GM19193 (cell line): ENCODE data around the gene SPATA3.

Experiments
- POLR2A ChIP-seq: IDR thresholded peaks from 4 replicates; pipeline ENCODE4 v1.6.1; 2011; ENCODE audit not compliant: insufficient read depth, insufficient read length; ENCODE audit errors: extremely low read depth

Gene SPATA3

DNA sequence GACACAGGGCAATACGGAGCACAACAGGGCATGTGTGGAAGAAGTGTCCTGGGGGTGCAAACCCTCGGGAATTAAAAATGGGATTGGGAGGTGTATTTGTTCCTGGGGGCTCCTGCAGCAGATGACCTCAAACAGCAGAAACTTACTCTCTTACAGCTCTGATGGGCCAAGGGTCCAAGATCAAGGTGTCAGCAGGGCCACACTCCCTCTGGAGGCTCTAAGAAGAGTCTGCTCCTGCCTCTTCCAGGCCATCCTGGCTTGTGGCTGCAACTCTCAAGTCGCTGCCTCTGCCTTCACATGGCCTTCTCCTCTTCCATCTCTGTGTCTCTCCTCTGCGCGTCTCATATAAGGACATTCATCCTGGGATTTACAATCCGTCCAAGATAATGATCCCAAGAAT, 12.4 kb upstream of the SPATA3 start:
- no peak for TF ChIP-seq POLR2A

DNA sequence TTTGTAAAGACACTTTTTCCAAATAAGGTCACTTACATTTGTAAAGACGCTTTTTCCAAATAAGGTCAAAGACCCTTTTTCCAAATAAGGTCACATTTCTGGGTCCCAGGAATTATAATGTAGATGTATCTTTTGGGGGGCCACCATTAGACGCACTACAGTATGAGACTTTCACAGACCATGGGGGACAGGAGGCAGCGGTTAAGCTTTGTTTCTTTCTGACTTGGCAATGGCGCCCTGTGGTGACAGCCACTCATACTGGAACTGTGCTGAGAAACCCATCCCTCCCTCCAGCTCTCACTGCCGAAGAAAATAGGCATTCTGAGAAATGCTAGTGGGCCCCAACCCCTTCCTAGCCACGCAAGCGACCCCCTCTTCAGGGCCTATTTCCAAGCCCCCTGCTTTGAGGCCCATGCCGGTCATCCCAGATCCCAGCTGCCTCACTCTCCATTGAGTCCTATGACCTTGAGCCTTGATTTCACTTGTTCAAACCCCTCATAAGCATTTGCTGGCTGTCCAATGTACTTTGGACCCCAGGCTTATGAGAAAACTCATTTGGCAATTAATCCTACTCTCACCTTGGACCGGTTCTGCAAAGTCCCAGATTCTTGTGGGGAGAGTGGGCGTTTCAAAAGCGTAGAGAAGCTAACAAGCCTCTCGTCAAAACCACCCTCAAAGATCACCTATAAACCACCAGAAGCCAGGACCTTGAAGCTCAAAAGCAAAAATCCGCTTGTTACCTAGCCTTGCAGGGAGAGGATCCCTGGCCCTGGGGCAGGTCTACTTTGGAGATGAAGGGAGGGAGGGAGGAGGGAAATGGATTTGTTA, 11.3 kb upstream of the SPATA3 start:
- TF ChIP-seq POLR2A: no peak

DNA sequence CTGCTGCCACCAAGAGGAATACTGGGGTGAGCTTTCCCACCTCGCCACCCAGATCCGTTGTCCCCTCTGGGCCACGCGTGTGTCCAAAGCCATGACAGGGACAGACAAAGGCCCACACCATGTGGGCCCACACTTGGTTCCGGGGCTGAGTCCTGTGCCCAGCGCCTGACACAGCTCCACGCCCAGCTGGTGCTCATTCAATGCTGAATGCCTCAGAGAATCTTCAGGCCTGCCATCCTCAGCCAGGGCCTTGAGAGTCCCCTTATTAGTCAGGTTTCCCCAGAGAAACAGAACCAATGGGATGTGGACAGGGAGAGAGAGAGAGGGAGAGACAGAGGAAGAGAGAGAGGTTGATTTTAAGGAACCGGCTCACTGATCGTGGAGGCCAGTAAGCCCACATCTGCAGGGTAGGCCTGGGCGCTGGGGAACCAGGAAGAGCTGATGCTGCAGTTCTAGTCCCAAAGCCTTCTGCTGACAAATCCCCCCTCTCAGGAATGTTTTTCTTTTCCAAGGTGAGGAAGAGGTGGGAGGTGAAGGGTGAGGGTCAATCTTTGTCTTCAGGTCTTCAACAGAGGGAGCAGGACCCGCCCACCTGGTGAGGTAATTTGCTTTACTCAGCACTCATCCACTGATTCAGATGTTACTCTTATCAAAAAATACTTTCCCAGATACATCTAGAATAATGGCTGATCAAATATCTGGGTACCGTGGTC, 10.2 kb upstream of the SPATA3 start:
- TF ChIP-seq POLR2A: peak; percentile 50

DNA sequence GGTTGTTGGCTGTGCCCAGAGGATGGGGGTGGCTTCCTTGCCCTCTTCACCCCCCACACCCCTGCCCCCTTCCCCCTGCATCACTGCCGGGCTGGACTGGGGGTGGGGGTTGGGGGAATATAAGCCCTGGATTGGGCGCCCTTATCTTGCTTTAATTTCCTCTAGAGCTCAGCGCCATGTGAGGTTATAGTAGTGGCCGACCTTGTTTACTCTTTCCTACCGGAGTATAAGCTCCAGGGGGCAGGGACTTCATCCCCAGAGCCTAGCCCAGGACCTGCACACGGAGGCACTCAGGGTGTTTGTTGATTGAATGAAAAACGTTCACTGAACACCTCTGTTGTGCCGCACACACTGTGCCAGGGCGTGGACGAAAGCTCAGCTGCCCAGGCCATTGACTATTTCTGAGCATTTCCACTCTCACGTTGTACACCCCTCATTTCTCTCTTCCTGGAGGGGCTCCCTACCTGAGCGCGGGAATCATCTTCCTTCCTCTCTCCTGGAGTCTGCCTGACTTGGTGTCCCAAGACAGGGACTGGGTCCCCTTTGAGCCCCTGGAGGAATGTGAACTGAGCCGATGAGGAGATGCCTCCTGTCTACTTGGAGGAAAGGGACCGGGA, 9.3 kb upstream of the SPATA3 start:
- TF ChIP-seq POLR2A: no peak

DNA sequence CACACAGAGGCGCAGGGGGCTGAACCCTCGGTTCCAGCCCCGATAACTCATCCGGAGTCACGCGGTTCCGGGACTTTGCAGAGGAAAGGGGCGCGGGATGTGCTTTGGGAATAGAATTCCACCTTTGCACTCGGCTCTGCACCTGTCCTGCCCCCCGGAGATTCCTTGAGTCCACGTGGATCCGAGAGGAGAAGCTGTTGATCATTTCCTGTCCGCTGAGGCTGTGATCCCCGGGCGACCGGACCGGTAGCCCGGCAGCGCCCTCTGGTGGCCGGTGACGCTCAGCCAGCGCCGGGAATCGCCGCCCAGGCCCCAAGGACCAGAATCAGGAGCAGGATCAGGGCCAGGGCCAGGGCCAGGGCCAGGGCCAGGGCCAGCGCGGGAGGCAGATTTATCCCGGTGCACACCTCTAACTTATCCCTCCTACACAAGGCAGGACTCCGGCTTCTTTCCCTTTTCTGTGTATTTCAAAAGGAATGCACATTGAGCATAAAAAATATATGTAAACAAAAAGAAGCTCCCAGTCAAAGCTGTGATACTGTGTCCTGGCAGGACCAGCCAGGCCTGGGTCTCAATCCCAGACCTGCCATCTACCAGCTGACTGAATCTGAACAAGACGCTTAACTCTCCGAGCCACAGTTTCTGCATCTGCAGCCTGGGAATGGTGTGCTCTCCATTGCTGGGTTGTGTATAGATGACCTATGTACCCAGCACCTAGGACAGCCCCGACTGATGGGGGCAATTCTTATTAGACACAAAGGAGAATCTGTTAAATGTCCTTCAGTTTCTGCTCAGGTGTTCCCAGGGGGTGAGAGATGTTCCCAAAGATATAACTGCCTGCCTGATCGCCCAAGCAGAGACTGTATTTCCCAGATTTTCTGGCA, 8.5 kb upstream of the SPATA3 start:
- TF ChIP-seq POLR2A: peak; percentile 43

DNA sequence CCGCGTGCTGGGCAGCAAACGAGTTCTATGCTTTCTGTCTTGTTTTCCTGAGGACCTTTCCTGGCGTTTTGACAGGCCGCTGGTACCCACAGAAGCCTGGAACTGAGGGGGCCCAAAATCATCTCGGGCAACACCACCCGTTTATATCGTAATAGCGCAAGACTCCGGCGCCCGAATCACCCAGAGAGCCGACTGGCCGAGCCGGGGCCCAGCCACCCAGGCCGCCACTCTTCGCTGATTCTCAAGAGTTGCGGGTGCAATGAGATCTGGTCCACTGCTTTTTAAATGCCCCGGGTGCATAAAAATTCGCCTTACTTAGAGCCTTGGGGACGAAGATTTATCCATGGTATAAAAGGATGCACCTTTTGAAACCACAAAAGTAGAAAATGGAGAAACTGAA, 6.2 kb upstream of the SPATA3 start:
- no peak for TF ChIP-seq POLR2A

DNA sequence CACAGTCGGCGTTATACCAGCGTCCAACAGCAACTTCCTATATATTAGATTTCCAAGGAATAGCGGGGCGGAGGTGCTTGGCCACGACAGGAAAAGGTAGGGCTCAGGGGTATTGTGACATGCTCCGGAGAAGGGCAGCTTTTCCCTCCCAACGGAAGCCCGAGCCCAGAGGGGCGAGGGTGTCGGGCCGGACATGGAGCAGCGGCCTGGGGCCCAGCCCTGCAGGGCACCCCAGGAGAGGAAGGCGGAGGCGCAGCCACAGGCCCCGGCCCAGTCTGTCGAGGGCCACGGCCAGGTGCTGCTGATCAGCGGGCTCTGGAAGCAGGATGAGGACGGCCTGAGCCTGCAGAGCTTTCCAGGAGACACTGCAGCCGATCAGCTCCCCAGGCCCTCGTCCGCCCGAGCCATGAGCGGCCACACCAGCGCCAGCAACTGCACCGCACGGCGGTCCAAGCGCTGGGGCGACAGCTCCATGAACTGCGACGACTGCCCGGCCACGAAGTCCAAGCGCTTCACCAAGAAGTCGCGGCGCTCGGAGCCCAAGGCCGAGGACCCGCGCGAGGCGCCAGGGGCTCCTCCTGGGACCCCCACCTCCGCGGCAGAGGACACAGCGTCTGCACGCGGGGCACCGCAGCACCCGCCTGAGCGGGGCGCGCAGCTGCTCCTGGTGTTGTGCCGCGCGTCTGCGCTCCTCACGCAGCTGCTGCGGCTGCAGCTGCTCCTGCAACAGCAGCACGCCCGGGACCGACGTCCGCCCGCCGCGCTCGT, 5.6 kb upstream of the SPATA3 start:
- TF ChIP-seq POLR2A: no peak

DNA sequence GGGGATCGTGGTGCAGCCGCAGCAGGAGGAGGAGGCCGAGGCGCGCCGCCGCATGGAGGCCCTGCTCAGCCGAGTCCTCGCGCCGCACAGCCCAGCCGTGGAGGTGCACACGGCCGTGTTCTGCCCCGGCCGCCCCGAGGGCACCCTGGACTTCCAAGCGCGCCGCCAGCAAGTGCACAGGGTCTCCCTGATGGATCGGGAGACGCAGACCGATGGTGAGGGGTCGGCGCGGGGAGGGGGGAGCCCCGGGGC, 5.1 kb upstream of the SPATA3 start:
- no peak for TF ChIP-seq POLR2A

DNA sequence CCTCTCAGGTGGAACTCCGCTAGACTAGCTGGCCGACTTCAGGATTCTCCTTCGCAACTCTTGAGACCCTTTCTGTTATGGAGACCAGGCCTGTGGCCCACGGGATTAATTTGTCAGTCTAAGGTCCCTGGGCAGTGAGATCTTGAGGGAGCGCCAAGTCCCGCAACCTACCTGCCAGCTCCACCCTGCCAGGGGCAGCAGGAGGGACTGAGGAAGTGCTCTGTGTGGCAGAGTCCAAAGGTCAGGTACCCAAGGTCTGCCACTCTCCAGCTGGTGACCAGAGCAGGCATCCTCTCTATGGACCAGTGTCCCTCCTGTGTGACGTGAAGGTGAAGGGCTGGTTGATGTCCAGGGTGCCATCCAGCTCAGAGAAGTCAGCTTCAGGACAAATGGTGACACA, 4.3 kb upstream of the SPATA3 start:
- no peak for TF ChIP-seq POLR2A

DNA sequence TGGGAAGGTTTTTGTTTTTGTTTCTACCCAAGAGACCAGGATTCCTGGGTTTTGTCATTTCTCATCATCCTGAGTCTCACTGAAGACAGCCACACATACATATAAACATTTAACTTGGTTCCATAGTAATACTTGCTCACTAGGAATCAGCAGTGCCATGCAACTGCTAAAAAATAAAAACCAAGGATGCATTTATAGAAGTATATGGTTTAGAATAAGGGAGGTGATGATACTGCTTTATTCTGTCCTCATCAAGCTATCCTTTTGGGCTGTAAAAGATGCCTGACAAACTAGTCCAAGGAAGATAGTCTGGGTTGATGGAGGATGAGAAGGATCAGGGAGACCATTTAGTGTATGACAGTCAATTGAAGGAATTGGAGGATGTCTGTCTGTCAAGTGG, 740 bp downstream of the SPATA3 start:
- TF ChIP-seq POLR2A: no peak

DNA sequence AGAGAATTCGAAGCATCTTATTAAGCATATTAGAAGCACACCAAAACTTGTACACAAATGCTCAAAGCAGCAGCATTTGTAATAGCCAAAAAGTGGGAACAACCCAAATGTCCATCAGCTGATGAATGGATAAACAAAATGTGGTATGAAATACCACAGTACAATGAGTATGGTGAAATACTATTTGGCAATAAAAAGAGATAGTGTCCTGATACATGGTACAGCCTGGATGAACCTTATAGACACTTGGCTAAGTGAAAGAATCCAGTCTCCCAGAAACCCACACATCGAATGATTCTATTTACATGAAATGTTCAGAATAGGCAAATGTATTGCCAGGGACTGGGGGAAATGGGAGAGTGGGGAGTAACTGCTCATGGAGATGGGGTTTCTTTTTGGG, 3.0 kb downstream of the SPATA3 start:
- no peak for TF ChIP-seq POLR2A

DNA sequence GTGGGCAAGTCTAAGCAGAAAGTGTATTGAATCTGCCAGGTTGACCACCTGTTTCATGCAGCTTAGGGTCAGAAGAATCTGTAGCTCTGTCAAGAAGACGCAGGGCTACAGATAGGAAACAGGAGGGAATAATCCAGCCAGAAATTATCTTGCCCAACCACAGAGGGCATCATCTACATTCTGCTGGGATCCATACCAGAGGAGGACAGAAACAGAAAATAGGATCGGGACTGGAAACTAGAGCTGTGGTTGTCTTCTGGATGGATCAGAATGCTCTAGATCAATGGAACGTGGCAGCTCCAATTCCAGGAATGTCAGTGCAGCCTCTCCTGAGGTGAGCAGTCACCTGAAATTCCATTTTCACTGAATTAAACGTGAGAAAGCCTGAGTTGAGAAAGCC, 3.6 kb downstream of the SPATA3 start:
- no peak for TF ChIP-seq POLR2A

DNA sequence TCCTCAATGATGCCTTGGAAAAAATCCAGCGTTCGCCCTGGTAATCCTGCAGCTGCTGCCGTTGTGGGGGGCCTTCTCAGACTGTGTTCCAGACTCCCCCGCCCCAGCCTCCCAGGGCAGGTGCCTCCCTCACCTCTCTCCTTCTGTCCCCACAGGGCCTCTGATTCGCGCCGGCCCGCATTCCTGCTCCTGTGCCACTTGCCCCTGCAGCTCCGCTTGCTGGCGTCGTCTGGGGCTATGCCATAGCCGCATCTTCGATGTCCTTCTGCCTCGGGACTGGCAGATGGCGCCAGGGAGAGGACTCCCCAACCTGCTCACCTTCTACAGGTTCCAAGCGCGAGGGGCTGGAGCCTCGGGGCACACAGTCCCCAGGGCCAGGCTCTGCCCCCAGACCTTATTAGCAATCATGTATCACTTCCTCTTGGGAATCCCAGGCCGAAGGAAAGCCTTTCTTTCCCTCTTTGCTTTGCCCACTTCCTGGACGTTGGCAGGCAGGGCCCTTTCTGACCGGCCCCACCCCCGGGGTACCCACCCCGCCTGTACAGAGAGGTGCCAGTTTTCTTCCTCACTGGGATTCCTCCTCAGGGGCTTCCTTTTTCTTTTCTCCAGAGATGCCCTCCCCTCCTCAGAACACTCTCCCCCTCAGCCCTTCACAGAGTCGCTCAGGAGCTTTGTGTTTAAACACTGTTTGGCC, 4.4 kb downstream of the SPATA3 start:
- TF ChIP-seq POLR2A: no peak

DNA sequence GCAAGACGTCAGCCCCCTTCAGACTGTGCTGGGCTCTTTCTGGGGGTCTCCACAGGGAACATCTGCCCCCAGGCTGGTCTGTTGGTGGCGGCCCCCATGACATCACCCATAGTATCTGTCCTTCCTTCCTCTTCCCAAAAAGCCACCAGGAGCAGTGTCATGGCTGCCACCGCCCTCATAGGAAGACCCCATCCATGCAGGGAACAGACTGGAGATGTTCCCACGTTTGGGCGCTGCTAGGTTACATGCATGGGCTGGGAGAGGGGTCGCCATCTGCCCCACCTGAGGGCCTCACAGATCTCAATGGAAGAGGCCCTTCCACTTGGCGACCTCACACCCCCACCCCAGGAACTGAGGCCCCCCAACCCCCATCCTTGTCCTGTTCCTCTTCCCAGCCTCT, 5.1 kb downstream of the SPATA3 start:
- TF ChIP-seq POLR2A: no peak
